HepG2 (cell line): ENCODE results near the gene TOGARAM1. TPM values are rescaled to one million over a fixed set of nuclear protein-coding genes. Genes with fewer than 3 reads are reported as not detected.

Source experiments
- ASH2L ChIP-seq: fragments of 300-600, 200-600 bp; sonication (generic); IDR thresholded peaks from 2 replicates; pipeline ENCODE4 v1.7.0; 2017; ENCODE audit warnings: low read depth, mild to moderate bottlenecking, moderate library complexity, mixed read lengths, low read length; ENCODE audit not compliant: insufficient read length
- BHLHE40 ChIP-seq: IDR thresholded peaks from 2 replicates; pipeline ENCODE4 v1.6.1; 2011; ENCODE audit warnings: low read length, improper control_type of control experiment
- FOXA1 ChIP-seq, 2 experiments: fragments of 450-650 bp in 1 of 2; sonication (generic) in 1 of 2; formaldehyde crosslinking in 1 of 2; IDR thresholded peaks; 2 replicates each; pipeline versions ENCODE4 v1.4.0 to v1.6.1; 2016 to 2020; ENCODE audit warnings: missing genetic modification reagents in 1 of 2
- FOXA3 ChIP-seq: IDR thresholded peaks from 2 replicates; pipeline ENCODE4 v1.6.1; 2016; ENCODE audit warnings: missing genetic modification reagents, missing compliant biosample characterization
- FOXP1 ChIP-seq, 2 experiments: fragments of 450-650 bp in 1 of 2; IDR thresholded peaks; 2 replicates each; pipeline ENCODE4 v1.6.1; 2017 to 2018; ENCODE audit warnings: antibody characterized with exemption in 1 of 2
- GATAD2A ChIP-seq: IDR thresholded peaks from 2 replicates; pipeline ENCODE4 v1.6.1; 2016
- HMG20A ChIP-seq: IDR thresholded peaks from 2 replicates; pipeline ENCODE4 v1.6.1; 2016; ENCODE audit warnings: borderline replicate concordance
- HOXA3 ChIP-seq: sonication (generic); formaldehyde crosslinking; IDR thresholded peaks from 2 replicates; pipeline ENCODE4 v1.5.0; 2020; ENCODE audit warnings: missing genetic modification reagents
- KDM5A ChIP-seq: fragments of 200-600 bp; sonication (generic); IDR thresholded peaks from 2 replicates; pipeline ENCODE4 v1.7.0; 2018; ENCODE audit warnings: antibody characterized with exemption, mild to moderate bottlenecking, low read length, borderline replicate concordance
- LCORL ChIP-seq, 2 experiments: fragments of 450-650 bp in 1 of 2; sonication (generic) in 1 of 2; formaldehyde crosslinking in 1 of 2; IDR thresholded peaks; 2 replicates each; pipeline versions ENCODE4 v1.5.0 to v1.6.1; 2017 to 2020; ENCODE audit warnings: antibody characterized with exemption in 1 of 2, missing genetic modification reagents in 1 of 2
- MTA1 ChIP-seq: sonication (generic); formaldehyde crosslinking; IDR thresholded peaks from 2 replicates; pipeline ENCODE4 v1.4.0; 2020; ENCODE audit warnings: missing genetic modification reagents, mild to moderate bottlenecking, borderline replicate concordance
- MYNN ChIP-seq: sonication (generic); formaldehyde crosslinking; IDR thresholded peaks from 2 replicates; pipeline ENCODE4 v1.4.0; 2020; ENCODE audit warnings: mild to moderate bottlenecking, low read depth, missing genetic modification reagents
- NCOA2 ChIP-seq: sonication (generic); formaldehyde crosslinking; IDR thresholded peaks from 2 replicates; pipeline ENCODE4 v1.8.0; 2022; ENCODE audit warnings: inconsistent platforms
- PPARG ChIP-seq: conservative IDR thresholded peaks from 2 replicates; pipeline ENCODE4 v1.6.1; 2016; ENCODE audit warnings: missing biosample characterization, missing genetic modification reagents
- RXRB ChIP-seq: IDR thresholded peaks from 2 replicates; pipeline ENCODE4 v1.6.1; 2016; ENCODE audit warnings: borderline replicate concordance, missing genetic modification reagents, missing compliant biosample characterization
- TARDBP ChIP-seq: sonication (generic); formaldehyde crosslinking; IDR thresholded peaks from 2 replicates; pipeline ENCODE4 v1.8.0; 2022; ENCODE audit warnings: mild to moderate bottlenecking, missing genetic modification reagents
- TEAD3 ChIP-seq: optimal IDR thresholded peaks from 2 replicates; pipeline ENCODE3; 2016; ENCODE audit warnings: borderline replicate concordance
- ZFP36L1 ChIP-seq: sonication (generic); formaldehyde crosslinking; IDR thresholded peaks from 2 replicates; pipeline ENCODE4 v1.8.0; 2022; ENCODE audit warnings: mild to moderate bottlenecking, missing genetic modification reagents, moderate library complexity
- ZFP36L2 ChIP-seq: sonication (generic); formaldehyde crosslinking; IDR thresholded peaks from 2 replicates; pipeline ENCODE4 v1.4.0; 2020; ENCODE audit warnings: missing genetic modification reagents
- ZGPAT ChIP-seq: IDR thresholded peaks from 2 replicates; pipeline ENCODE4 v1.6.1; 2016; ENCODE audit warnings: mild to moderate bottlenecking
- ZKSCAN8 ChIP-seq: IDR thresholded peaks from 2 replicates; pipeline ENCODE4 v1.6.1; 2016; ENCODE audit warnings: borderline replicate concordance, missing genetic modification reagents, missing compliant biosample characterization
- ZMAT3 ChIP-seq: sonication (generic); formaldehyde crosslinking; conservative IDR thresholded peaks from 2 replicates; pipeline ENCODE4 v1.7.0; 2021; ENCODE audit warnings: missing genetic modification reagents
- ZMYM2 ChIP-seq: sonication (generic); formaldehyde crosslinking; IDR thresholded peaks from 2 replicates; pipeline ENCODE4 v1.8.0; 2022; ENCODE audit warnings: mild to moderate bottlenecking, missing genetic modification reagents
- ZNF574 ChIP-seq: sonication (generic); formaldehyde crosslinking; IDR thresholded peaks from 2 replicates; pipeline ENCODE4 v1.4.0; 2020; ENCODE audit warnings: missing genetic modification reagents
- ZNF740 ChIP-seq: sonication (generic); formaldehyde crosslinking; IDR thresholded peaks from 2 replicates; pipeline ENCODE4 v1.4.0; 2020; ENCODE audit warnings: missing genetic modification reagents
- ZSCAN9 ChIP-seq: IDR thresholded peaks from 2 replicates; pipeline ENCODE4 v1.6.1; 2016; ENCODE audit warnings: borderline replicate concordance
- polyA plus RNA-seq, 8 experiments: library from polyadenylated mRNA; depleted of rRNA in 3 of 8; stranded (reverse) in 7 of 8; unstranded in 1 of 8; fragments of >200 nt; fragmentation: Illumina TruSeq in 4 of 8; extraction: Trizol in 4 of 8; gene quantifications; 2 replicates each; pipeline versions ENCODE4 v1.2.1 to v1.2.3, GENCODE V29; 2011 to 2016; ENCODE audit warnings: low read depth in 4 of 8, missing spikeins in 1 of 8, mixed read lengths in 1 of 8; ENCODE audit not compliant: insufficient read depth in 1 of 8
- total RNA-seq, 5 experiments: library from RNA; depleted of rRNA; stranded (reverse); fragments of >200 nt; fragmentation: Illumina TruSeq; extraction: Trizol; gene quantifications; 2 replicates each; pipeline ENCODE4 v1.2.3, GENCODE V29; 2016; ENCODE audit warnings: low read depth in 1 of 5

The TOGARAM1 gene
- total and polyA plus RNA-seq, 2 of the 13 experiments (the other 11 are each of a cell fraction or from before 2014, with no cell fraction given) = 5.6 to 9.8 TPM

- TF ChIP-seq ZNF740 (CRISPR knock-in tag) (no peak), TARDBP (0 out of 2 replicates have a peak, but pooled peaks have one; percentile 36), PPARG (CRISPR knock-in tag) (0 out of 2 replicates have a peak, but pooled peaks have one; percentile 19), ASH2L (peak; percentile 38), ZNF574 (no peak), RXRB (CRISPR knock-in tag) (peak; percentile 4; the same call in 1 of the 2 replicates), ZFP36L1 (0 out of 2 replicates have a peak, but pooled peaks have one; percentile 41), FOXA3 (CRISPR knock-in tag) (peak; percentile 73), TEAD3 (peak; percentile 46), MTA1 (CRISPR knock-in tag) (no peak), ZFP36L2 (CRISPR knock-in tag) (no peak), HMG20A (CRISPR knock-in tag) (0 out of 2 replicates have a peak, but pooled peaks have one; percentile 12), ZGPAT (CRISPR knock-in tag) (0 out of 2 replicates have a peak, but pooled peaks have one; percentile 26), HOXA3 (CRISPR knock-in tag) (no peak), BHLHE40 (0 out of 2 replicates have a peak, but pooled peaks have one; percentile 12), ZSCAN9 (CRISPR knock-in tag) (peak; percentile 32; the same call in 1 of the 2 replicates), MYNN (CRISPR knock-in tag) (no peak), KDM5A (no peak), LCORL (IDR thresholded peaks at IDR 0.05) (peak; percentile 84), LCORL (CRISPR knock-in tag; IDR thresholded peaks at IDR 0.05) (no peak), FOXA1 (IDR thresholded peaks at IDR 0.05) (no peak), FOXA1 (CRISPR knock-in tag; IDR thresholded peaks at IDR 0.05) (peak; percentile 51; the same call in 1 of the 2 replicates), ZMYM2 (CRISPR knock-in tag) (no peak), NCOA2 (CRISPR knock-in tag) (peak; percentile 40; the same call in 1 of the 2 replicates), ZMAT3 (CRISPR knock-in tag) (no peak), ZKSCAN8 (CRISPR knock-in tag) (0 out of 2 replicates have a peak, but pooled peaks have one; percentile 10), FOXP1 (IDR thresholded peaks at IDR 0.05) (no peak), FOXP1 (CRISPR knock-in tag; IDR thresholded peaks at IDR 0.05) (peak; percentile 39), GATAD2A (CRISPR knock-in tag) (peak; percentile 34)
- TF ChIP-seq, all 625 proteins: peak for 24
These were observed 151.1 kb downstream of the TOGARAM1 start (continued) for GRCh38 chr14:45112896-45113781.
